Amniotic stem cell (primary cell): ENCODE data around the gene USH2A.

ENCODE experiments used
- DNase-seq: peaks from one replicate; lab custom pipeline; 2025; lab: John Stamatoyannopoulos, UW

The USH2A gene

GRCh38 chr1:215872658-215873057 lies 550.6 kb downstream of the USH2A start:
- no peak for DNase-seq

GRCh38 chr1:215868500-215868899 lies 554.7 kb downstream of the USH2A start:
- no peak for DNase-seq

- DNase-seq: no peak
These were observed 558.2 kb downstream of the USH2A start for GRCh38 chr1:215865060-215865459.

GRCh38 chr1:215863796-215864195 lies 559.5 kb downstream of the USH2A start:
- no peak for DNase-seq

GRCh38 chr1:215860833-215861232 lies 562.4 kb downstream of the USH2A start:
- no peak for DNase-seq

- DNase-seq: no peak
These were observed 565.9 kb downstream of the USH2A start for GRCh38 chr1:215857317-215857716.

- peak; percentile 76 for DNase-seq
These were observed 577.9 kb downstream of the USH2A start for GRCh38 chr1:215845234-215845891.

GRCh38 chr1:215844777-215845176 lies 578.5 kb downstream of the USH2A start:
- DNase-seq: no peak

GRCh38 chr1:215844266-215844665 lies 579.0 kb downstream of the USH2A start:
- DNase-seq: no peak

- no peak for DNase-seq
These were observed 580.3 kb downstream of the USH2A start for GRCh38 chr1:215842905-215843304.

GRCh38 chr1:215835951-215836350 lies 587.3 kb downstream of the USH2A start:
- DNase-seq: no peak

- no peak for DNase-seq
These were observed 589.1 kb downstream of the USH2A start for GRCh38 chr1:215833941-215834729.

- no peak for DNase-seq
These were observed 592.9 kb downstream of the USH2A start for GRCh38 chr1:215830226-215830810.

- DNase-seq: no peak
These were observed 598.2 kb downstream of the USH2A start for GRCh38 chr1:215825056-215825455.

GRCh38 chr1:215824245-215824644 lies 599.0 kb downstream of the USH2A start:
- DNase-seq: no peak

GRCh38 chr1:215819114-215819513 lies 604.1 kb downstream of the USH2A start:
- DNase-seq: no peak

GRCh38 chr1:215807911-215808436 lies 615.3 kb downstream of the USH2A start:
- DNase-seq: no peak

GRCh38 chr1:215807218-215807617 lies 616.0 kb downstream of the USH2A start:
- no peak for DNase-seq

- no peak for DNase-seq
These were observed 625.4 kb downstream of the USH2A start for GRCh38 chr1:215797859-215798258.

GRCh38 chr1:215794156-215794555 lies 629.1 kb downstream of the USH2A start:
- no peak for DNase-seq

GRCh38 chr1:215793180-215793579 lies 630.1 kb downstream of the USH2A start:
- peak; percentile 80 for DNase-seq

- DNase-seq: no peak
These were observed 630.8 kb downstream of the USH2A start for GRCh38 chr1:215792446-215792845.

- no peak for DNase-seq
These were observed 633.3 kb downstream of the USH2A start for GRCh38 chr1:215789981-215790380.
